Measurements from ENCODE around the gene ERFL.

- TF ChIP-seq CTCF (IDR thresholded peaks at IDR 0.05) (no peak), POLR2A (IDR thresholded peaks at IDR 0.05) (no peak)
Measured at GRCh38 chr19:41915776-41916414, 12.4 kb downstream of the ERFL start.

Data from Peyer's patch (tissue), 4 donors.